NCI-H2227 (cell line): Measurements from ENCODE around the gene PRDM8.
"Not testable (repeated sequence)": the region's sequence is repeated elsewhere in the genome, so short reads cannot be mapped to it uniquely, and the experiment has no call there.

Experiments used
- DNase-seq: peaks from one replicate; lab custom pipeline; 2025; ENCODE audit not compliant: unreplicated experiment; lab: John Stamatoyannopoulos, UW

The PRDM8 gene

GRCh38 chr4:80225595-80225994 is 28.3 kb downstream of the PRDM8 start:
- no peak for DNase-seq

GRCh38 chr4:80226094-80226493 is 28.8 kb downstream of the PRDM8 start:
- DNase-seq = no peak

- DNase-seq = no peak
Measured at GRCh38 chr4:80228460-80228859, 31.2 kb downstream of the PRDM8 start.

GRCh38 chr4:80229128-80229527 is 31.8 kb downstream of the PRDM8 start:
- DNase-seq = no peak

GRCh38 chr4:80229590-80229989 is 32.3 kb downstream of the PRDM8 start:
- DNase-seq = no peak

GRCh38 chr4:80231180-80231579 is 33.9 kb downstream of the PRDM8 start:
- no peak for DNase-seq

GRCh38 chr4:80232707-80233370 is 35.5 kb downstream of the PRDM8 start:
- no peak for DNase-seq

- DNase-seq = no peak
Measured at GRCh38 chr4:80233390-80233789, 36.1 kb downstream of the PRDM8 start.

- no peak for DNase-seq
Measured at GRCh38 chr4:80235451-80235850, 38.1 kb downstream of the PRDM8 start.

- no peak for DNase-seq
Measured at GRCh38 chr4:80237992-80238391, 40.7 kb downstream of the PRDM8 start.

- DNase-seq = no peak
Measured at GRCh38 chr4:80239480-80240150, 42.3 kb downstream of the PRDM8 start.

GRCh38 chr4:80240976-80241375 is 43.7 kb downstream of the PRDM8 start:
- no peak for DNase-seq

- no peak for DNase-seq
Measured at GRCh38 chr4:80243274-80244018, 46.1 kb downstream of the PRDM8 start.

- not testable (repeated sequence) for DNase-seq
Measured at GRCh38 chr4:80247484-80247883, 50.2 kb downstream of the PRDM8 start.

- no peak for DNase-seq
Measured at GRCh38 chr4:80249144-80249543, 51.8 kb downstream of the PRDM8 start.

GRCh38 chr4:80252427-80252826 is 55.1 kb downstream of the PRDM8 start:
- DNase-seq = no peak

GRCh38 chr4:80252953-80253352 is 55.6 kb downstream of the PRDM8 start:
- DNase-seq = no peak

- DNase-seq = no peak
Measured at GRCh38 chr4:80253510-80253909, 56.2 kb downstream of the PRDM8 start.
